Measurements from ENCODE around the gene SAMM50. TPM values are rescaled to one million over a fixed set of nuclear protein-coding genes. Genes with fewer than 3 reads are reported as not detected.

SAMM50 gene
- total and polyA plus RNA-seq, 2 donors (not counting 1 experiment from before 2014, with no cell fraction given), result 32.9 to 45.7 TPM

DNA sequence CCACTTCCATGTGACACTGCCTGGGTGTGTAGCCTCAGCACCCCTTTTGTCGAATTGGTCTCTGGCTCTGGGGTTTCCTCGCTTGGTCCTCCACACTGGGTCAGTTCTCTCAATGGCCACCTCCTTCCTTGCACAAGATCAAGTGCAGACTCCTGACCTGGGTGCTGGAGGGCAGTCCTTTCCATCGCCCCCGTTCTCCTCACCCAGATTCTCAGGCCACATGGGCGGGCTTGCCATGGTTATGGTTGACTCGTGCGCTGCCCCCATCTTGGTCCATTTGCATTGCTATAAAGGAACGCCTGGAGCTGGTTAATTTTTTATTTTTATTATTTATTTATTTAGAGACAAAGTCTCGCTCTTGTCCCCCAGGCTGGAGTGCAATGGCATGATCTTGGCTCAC, 63.4 kb downstream of the SAMM50 start:
- TF ChIP-seq, protein P1, sequence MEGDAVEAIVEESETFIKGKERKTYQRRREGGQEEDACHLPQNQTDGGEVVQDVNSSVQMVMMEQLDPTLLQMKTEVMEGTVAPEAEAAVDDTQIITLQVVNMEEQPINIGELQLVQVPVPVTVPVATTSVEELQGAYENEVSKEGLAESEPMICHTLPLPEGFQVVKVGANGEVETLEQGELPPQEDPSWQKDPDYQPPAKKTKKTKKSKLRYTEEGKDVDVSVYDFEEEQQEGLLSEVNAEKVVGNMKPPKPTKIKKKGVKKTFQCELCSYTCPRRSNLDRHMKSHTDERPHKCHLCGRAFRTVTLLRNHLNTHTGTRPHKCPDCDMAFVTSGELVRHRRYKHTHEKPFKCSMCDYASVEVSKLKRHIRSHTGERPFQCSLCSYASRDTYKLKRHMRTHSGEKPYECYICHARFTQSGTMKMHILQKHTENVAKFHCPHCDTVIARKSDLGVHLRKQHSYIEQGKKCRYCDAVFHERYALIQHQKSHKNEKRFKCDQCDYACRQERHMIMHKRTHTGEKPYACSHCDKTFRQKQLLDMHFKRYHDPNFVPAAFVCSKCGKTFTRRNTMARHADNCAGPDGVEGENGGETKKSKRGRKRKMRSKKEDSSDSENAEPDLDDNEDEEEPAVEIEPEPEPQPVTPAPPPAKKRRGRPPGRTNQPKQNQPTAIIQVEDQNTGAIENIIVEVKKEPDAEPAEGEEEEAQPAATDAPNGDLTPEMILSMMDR (conservative IDR thresholded peaks at IDR 0.05 in 1 of 2, IDR thresholded peaks at IDR 0.05 in 1 of 2; ENCODE audit: low read depth in 1 of 2, low read length in 2 of 2), result no peak
- no peak for TF ChIP-seq EZH2 (IDR thresholded peaks at IDR 0.05; ENCODE audit: low read length, missing control alignments)
- H3K36me3 ChIP-seq (ENCODE audit: control insufficient read depth, insufficient read depth, low read length), result peaks cover 2% of the 10 kb centered on the region
- no peak overlapping the region for H3K9ac ChIP-seq (ENCODE audit: insufficient read depth, low read length)
- H3K4me1 ChIP-seq (ENCODE audit: control insufficient read depth, extremely low read depth, insufficient read depth, low read length), result peaks cover 6% of the 10 kb centered on the region
- DNase-seq (ENCODE audit: low read depth in 2 of 2), result no peak
- no peaks in the 10 kb centered on the region for H4K20me1 ChIP-seq (ENCODE audit: control insufficient read depth, extremely low read depth, insufficient read depth, low read length)
- H3K27ac ChIP-seq (ENCODE audit: insufficient read depth, low read length), result no peak overlapping the region
- H3K79me2 ChIP-seq (ENCODE audit: control insufficient read depth, insufficient read depth, low read length), result peaks cover 4% of the 10 kb centered on the region
- no peak overlapping the region for H3K4me3 ChIP-seq (replicated peaks in 1 of 4; ENCODE audit: control extremely low read depth in 1 of 4, insufficient read depth in 1 of 4, low read depth in 3 of 4, low read length in 4 of 4)
- no peaks in the 10 kb centered on the region for H3K9me3 ChIP-seq (ENCODE audit: control insufficient read depth, insufficient read depth, low read depth, low read length)
- no peak overlapping the region for H3K4me2 ChIP-seq (ENCODE audit: extremely low read depth, insufficient read depth, low read length)
- no peaks in the 10 kb centered on the region for H3K27me3 ChIP-seq (ENCODE audit: control insufficient read depth, insufficient read depth, low read length)
- H2AFZ ChIP-seq (ENCODE audit: low read length), result no peak overlapping the region

DNA sequence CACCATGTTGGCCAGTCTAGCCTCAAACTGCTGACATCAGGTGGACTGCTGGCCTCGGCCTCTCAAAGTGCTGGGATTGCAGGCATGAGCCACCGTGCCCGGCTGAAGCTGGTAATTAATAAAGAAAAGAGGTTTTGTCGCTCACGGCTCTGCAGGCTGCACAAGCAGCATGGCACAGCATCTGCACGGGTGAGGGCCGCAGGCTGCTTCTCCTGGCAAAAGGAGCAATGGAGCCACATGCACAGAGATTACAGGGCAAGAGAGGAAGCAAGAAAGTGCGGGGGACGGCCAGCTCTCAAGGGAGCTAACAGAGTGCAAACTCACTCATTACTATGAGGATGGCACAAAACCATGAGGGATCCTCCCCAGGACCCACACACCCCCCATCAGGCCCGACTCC, 64.2 kb downstream of the SAMM50 start:
- H3K4me1 ChIP-seq (ENCODE audit: control insufficient read depth, extremely low read depth, insufficient read depth, low read length), result peaks cover 8% of the 10 kb centered on the region
- H3K36me3 ChIP-seq (ENCODE audit: control insufficient read depth, insufficient read depth, low read length), result peaks cover 2% of the 10 kb centered on the region
- H4K20me1 ChIP-seq (ENCODE audit: control insufficient read depth, extremely low read depth, insufficient read depth, low read length), result no peaks in the 10 kb centered on the region
- H3K9me3 ChIP-seq (ENCODE audit: control insufficient read depth, insufficient read depth, low read depth, low read length), result no peaks in the 10 kb centered on the region
- no peak overlapping the region for H2AFZ ChIP-seq (ENCODE audit: low read length)
- no peak overlapping the region for H3K27ac ChIP-seq (ENCODE audit: insufficient read depth, low read length)
- H3K4me3 ChIP-seq (replicated peaks in 1 of 4; ENCODE audit: control extremely low read depth in 1 of 4, insufficient read depth in 1 of 4, low read depth in 3 of 4, low read length in 4 of 4), result no peak overlapping the region
- no peak overlapping the region for H3K4me2 ChIP-seq (ENCODE audit: extremely low read depth, insufficient read depth, low read length)
- no peak for DNase-seq (ENCODE audit: low read depth in 2 of 2)
- no peaks in the 10 kb centered on the region for H3K27me3 ChIP-seq (ENCODE audit: control insufficient read depth, insufficient read depth, low read length)
- TF ChIP-seq, protein P1 (conservative IDR thresholded peaks at IDR 0.05 in 1 of 2, IDR thresholded peaks at IDR 0.05 in 1 of 2; ENCODE audit: low read depth in 1 of 2, low read length in 2 of 2), result no peak
- no peak for TF ChIP-seq EZH2 (IDR thresholded peaks at IDR 0.05; ENCODE audit: low read length, missing control alignments)
- no peak overlapping the region for H3K9ac ChIP-seq (ENCODE audit: insufficient read depth, low read length)
- H3K79me2 ChIP-seq (ENCODE audit: control insufficient read depth, insufficient read depth, low read length), result peaks cover 7% of the 10 kb centered on the region

DNA sequence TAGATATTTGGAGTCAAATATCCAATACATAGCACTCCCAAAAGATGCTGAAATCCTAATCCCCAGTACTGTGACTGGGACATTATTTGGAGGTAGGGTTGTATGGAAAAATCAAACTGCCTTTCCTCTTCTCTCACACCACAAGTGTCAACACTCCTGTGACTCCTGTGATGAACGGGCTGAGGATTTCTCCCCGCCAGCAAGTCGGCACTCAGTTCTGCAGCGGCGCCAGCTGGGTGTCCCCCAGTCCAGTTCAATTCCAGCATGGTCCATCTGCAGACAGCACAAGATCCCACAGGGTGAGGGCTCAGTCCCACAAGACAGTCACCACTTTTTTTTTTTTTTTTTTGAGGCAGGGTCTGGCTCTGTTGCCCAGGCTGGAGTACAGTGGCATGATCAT, 64.6 kb downstream of the SAMM50 start:
- Histone ChIP-seq H3K27ac (ENCODE audit: insufficient read depth, low read length) (no peak overlapping the region), H4K20me1 (ENCODE audit: control insufficient read depth, extremely low read depth, insufficient read depth, low read length) (no peaks in the 10 kb centered on the region), H3K27me3 (ENCODE audit: control insufficient read depth, insufficient read depth, low read length) (no peaks in the 10 kb centered on the region), H3K36me3 (ENCODE audit: control insufficient read depth, insufficient read depth, low read length) (peaks cover 2% of the 10 kb centered on the region), H3K9ac (ENCODE audit: insufficient read depth, low read length) (no peak overlapping the region), H3K9me3 (ENCODE audit: control insufficient read depth, insufficient read depth, low read depth, low read length) (no peaks in the 10 kb centered on the region), H3K79me2 (ENCODE audit: control insufficient read depth, insufficient read depth, low read length) (peaks cover 7% of the 10 kb centered on the region), H3K4me1 (ENCODE audit: control insufficient read depth, extremely low read depth, insufficient read depth, low read length) (peaks cover 8% of the 10 kb centered on the region), H3K4me3 (replicated peaks in 1 of 4; ENCODE audit: control extremely low read depth in 1 of 4, insufficient read depth in 1 of 4, low read depth in 3 of 4, low read length in 4 of 4) (no peak overlapping the region), H2AFZ (ENCODE audit: low read length) (no peak overlapping the region), H3K4me2 (ENCODE audit: extremely low read depth, insufficient read depth, low read length) (no peak overlapping the region)
- TF ChIP-seq, protein P1 (conservative IDR thresholded peaks at IDR 0.05 in 1 of 2, IDR thresholded peaks at IDR 0.05 in 1 of 2; ENCODE audit: low read depth in 1 of 2, low read length in 2 of 2), result no peak
- no peak for TF ChIP-seq EZH2 (IDR thresholded peaks at IDR 0.05; ENCODE audit: low read length, missing control alignments)
- DNase-seq (ENCODE audit: low read depth in 2 of 2), result no peak
